K562 (cell line): ENCODE measurements around the gene KLF13. TPM values are rescaled to one million over a fixed set of nuclear protein-coding genes. Genes with fewer than 3 reads are reported as not detected.

Experiments used
- ATAC-seq: fragments of 200-7000 bp; cut with Tn5 transposase; 3 replicates; pipeline ENCODE4 v1.9.1; 2020; ENCODE audit warnings: moderate library complexity
- BruUV-seq: library from RNA; stranded (reverse); fragments of 400-500 nt; replicated peaks from 2 replicates; lab custom pipeline; 2021; lab: Mats Ljungman, UMichigan
- CTCF ChIA-PET: fragments of 300-600 bp; formaldehyde crosslinking; extraction: SDS; loops from one replicate; lab custom pipeline; 2021; ENCODE audit warnings: low intra/inter-chr PET ratio; lab: Yijun Ruan, JAX
- POLR2A ChIA-PET: fragments of 300-600, 350-650 bp; sonication (Branson Sonifier 250); formaldehyde crosslinking; extraction: SDS; loops from one replicate; lab custom pipeline; 2021; ENCODE audit warnings: antibody characterized with exemption, inconsistent platforms; lab: Yijun Ruan, JAX
- DNase-seq, 4 experiments: peaks; one replicate each; pipeline versions ENCODE4 v3.0.0 to v3.0.0-alpha.2; 2011 to 2018; ENCODE audit warnings: low spot score in 3 of 4, mixed read lengths in 3 of 4; ENCODE audit errors: extremely low read depth in 1 of 4
- FAIRE-seq: peaks from 2 replicates; lab custom pipeline; 2011; peaks lifted over from hg19 to GRCh38; lab: Jason Lieb, UNC
- H2AFZ ChIP-seq: 2 replicates; pipeline ENCODE4 v1.6.0; 2011; ENCODE audit warnings: low read depth, low read length, control low read depth, inconsistent platforms
- H3K27ac ChIP-seq: fragments of 200-600 bp; 3 replicates; pipeline ENCODE4 v1.8.0; 2011; ENCODE audit warnings: low read depth, mild to moderate bottlenecking, control low read depth, inconsistent platforms, low read length, moderate library complexity, mixed read lengths; ENCODE audit errors: extremely low read depth
- H3K27me3 ChIP-seq, 2 experiments: fragments of 300-600 bp in 1 of 2; 2 replicates in 1 of 2; 3 replicates in 1 of 2; pipeline versions ENCODE4 v1.6.0 to v1.8.0; 2011; ENCODE audit warnings: inconsistent platforms in 2 of 2, low read length in 2 of 2, mild to moderate bottlenecking in 1 of 2, mixed read lengths in 1 of 2, moderate library complexity in 1 of 2; ENCODE audit not compliant: control insufficient read depth in 2 of 2, insufficient read depth in 2 of 2
- H3K36me3 ChIP-seq: fragments of 300-600 bp; 3 replicates; pipeline ENCODE4 v1.8.0; 2011; ENCODE audit warnings: mild to moderate bottlenecking, low read length, inconsistent platforms; ENCODE audit not compliant: control insufficient read depth, insufficient read depth
- H3K4me1 ChIP-seq, 2 experiments: fragments of 200-600 bp in 1 of 2; replicated peaks in 1 of 2; 2 replicates in 1 of 2; 3 replicates in 1 of 2; pipeline versions ENCODE4 v1.5.1 to v1.8.0; 2011; ENCODE audit warnings: inconsistent platforms in 2 of 2, low read length in 2 of 2, mild to moderate bottlenecking in 1 of 2, mixed read lengths in 1 of 2, moderate library complexity in 1 of 2; ENCODE audit not compliant: control insufficient read depth in 2 of 2, insufficient read depth in 2 of 2
- H3K4me2 ChIP-seq: 2 replicates; pipeline ENCODE4 v1.6.1; 2011; ENCODE audit warnings: low read length, control low read depth, inconsistent platforms, mixed read lengths; ENCODE audit not compliant: insufficient read depth
- H3K4me3 ChIP-seq: fragments of 200-600 bp; sonication (generic), shearing (Covaris generic); 2 replicates; pipeline ENCODE4 v1.5.1; 2016; ENCODE audit warnings: control low read depth, inconsistent platforms
- H3K79me2 ChIP-seq: fragments of 200-600 bp; 3 replicates; pipeline ENCODE4 v1.8.0; 2011; ENCODE audit warnings: low read length, inconsistent platforms; ENCODE audit not compliant: control insufficient read depth, insufficient read depth
- H3K9ac ChIP-seq, 2 experiments: 2 replicates each; pipeline versions ENCODE4 v1.6.0 to v1.6.1; 2011; ENCODE audit warnings: low read depth in 2 of 2, low read length in 2 of 2, control low read depth in 1 of 2, inconsistent platforms in 1 of 2, mild to moderate bottlenecking in 1 of 2, mixed read lengths in 1 of 2; ENCODE audit not compliant: insufficient read depth in 1 of 2
- H3K9me1 ChIP-seq: one replicate; pipeline ENCODE4 v1.6.0; 2011; ENCODE audit warnings: inconsistent platforms, mild to moderate bottlenecking, low read length, moderate library complexity; ENCODE audit not compliant: control insufficient read depth, insufficient read depth
- H3K9me3 ChIP-seq: replicated peaks from 2 replicates; pipeline ENCODE4 v1.5.1; 2011; ENCODE audit warnings: low read depth, low read length, inconsistent platforms; ENCODE audit not compliant: control insufficient read depth, insufficient read depth
- H4K20me1 ChIP-seq: replicated peaks from 2 replicates; pipeline ENCODE4 v1.6.1; 2011; ENCODE audit warnings: low read length, inconsistent platforms, mixed read lengths; ENCODE audit not compliant: control insufficient read depth, insufficient read depth
- CBX3 ChIP-seq, 2 experiments: IDR thresholded peaks; 1 replicate in 1 of 2; 2 replicates in 1 of 2; pipeline ENCODE4 v1.6.1; 2012; ENCODE audit warnings: inconsistent platforms in 2 of 2, low read length in 2 of 2, borderline replicate concordance in 1 of 2, control low read depth in 1 of 2
- JUN ChIP-seq, 2 experiments: sonication (generic) in 1 of 2; formaldehyde crosslinking in 1 of 2; IDR thresholded peaks; 2 replicates each; pipeline versions ENCODE4 v1.6.1 to v1.8.0; 2012 to 2022; ENCODE audit warnings: borderline replicate concordance in 2 of 2, mild to moderate bottlenecking in 2 of 2, improper control_type of control experiment in 1 of 2, low read depth in 1 of 2, low read length in 1 of 2, missing genetic modification reagents in 1 of 2
- KLF16 ChIP-seq: IDR thresholded peaks from 2 replicates; pipeline ENCODE4 v1.6.1; 2016; ENCODE audit warnings: antibody characterized with exemption
- MECOM ChIP-seq: fragments of 250-450 bp; sonication (Bioruptor Pico); IDR thresholded peaks from 2 replicates; pipeline ENCODE4 v1.8.0; 2022; ENCODE audit warnings: inconsistent platforms
- SIRT6 ChIP-seq: IDR thresholded peaks from one replicate; pipeline ENCODE4 v1.6.1; 2012; ENCODE audit warnings: low read depth, mild to moderate bottlenecking, control low read depth, inconsistent platforms, low read length, moderate library complexity
- SMC3 ChIP-seq: conservative IDR thresholded peaks from 2 replicates; pipeline ENCODE4 v1.6.1; 2011; ENCODE audit warnings: low read depth, low read length, improper control_type of control experiment; ENCODE audit not compliant: insufficient read depth
- ZKSCAN1 ChIP-seq: fragments of 150-350 bp; IDR thresholded peaks from 2 replicates; pipeline ENCODE4 v1.6.1; 2016; ENCODE audit warnings: low read depth, low read length
- ZNF436 ChIP-seq: fragments of 250-450, 450-650 bp; sonication (Bioruptor Pico); formaldehyde crosslinking; IDR thresholded peaks from 2 replicates; pipeline ENCODE4 v1.7.0; 2020; ENCODE audit warnings: mild to moderate bottlenecking
- ZNF449 ChIP-seq: fragments of 250-450 bp; sonication (Bioruptor Pico); IDR thresholded peaks from 2 replicates; pipeline ENCODE4 v1.8.0; 2022; ENCODE audit warnings: moderate library complexity, mild to moderate bottlenecking, inconsistent platforms
- ZNF609 ChIP-seq: sonication (generic); formaldehyde crosslinking; IDR thresholded peaks from 2 replicates; pipeline ENCODE4 v1.8.1; 2023; ENCODE audit warnings: missing genetic modification reagents, mild to moderate bottlenecking, borderline replicate concordance
- WGBS: fragments of 100-300 bp; shearing (Covaris generic); methylation state at CpG from one replicate; pipeline ENCODE4 v1.1.6; 2016; ENCODE audit warnings: low coverage, mixed read lengths; ENCODE audit not compliant: insufficient coverage; ENCODE audit errors: missing lambda C conversion rate; 5-methylcytosine and 5-hydroxymethylcytosine counted together
- in situ Hi-C: fragments of 300-500 bp; cut with MboI; formaldehyde crosslinking; loops from 4 replicates; pipeline ENCODE4 v1.15.0; 2018; ENCODE audit warnings: inconsistent platforms, mixed read lengths
- intact Hi-C: fragments of 100-400 bp; cut with micrococcal nuclease; formaldehyde crosslinking; loops from 2 replicates; pipeline ENCODE4 v1.14.2; 2022
- polyA plus RNA-seq, 8 experiments: library from polyadenylated mRNA; depleted of rRNA in 4 of 8; stranded (reverse) in 5 of 8; unstranded in 3 of 8; fragments of >200 nt; fragmentation: Nextera tagmentation in 2 of 8; fragmentation: Illumina TruSeq in 1 of 8; extraction: Ambion mirVana in 2 of 8; extraction: Trizol in 1 of 8; gene quantifications; 2 replicates each; pipeline versions ENCODE4 v1.2.1 to v1.2.3, GENCODE V29; 2011 to 2014; ENCODE audit warnings: inconsistent platforms in 1 of 8, missing spikeins in 1 of 8
- total RNA-seq, 7 experiments: library from RNA; depleted of rRNA in 6 of 7; stranded (reverse); fragments of >200 nt in 6 of 7; fragmentation: Illumina TruSeq in 2 of 7; extraction: Trizol in 2 of 7; gene quantifications; 2 replicates each; pipeline versions ENCODE4 v1.2.1 to v1.2.3, GENCODE V29; 2011 to 2021; ENCODE audit warnings: low replicate concordance in 1 of 7

Gene KLF13
- total and polyA plus RNA-seq, 9 of the 15 experiments (the other 6 are each of a cell fraction or from before 2014, with no cell fraction given) = 1.8 to 10.5 (median 4.8) TPM

DNA sequence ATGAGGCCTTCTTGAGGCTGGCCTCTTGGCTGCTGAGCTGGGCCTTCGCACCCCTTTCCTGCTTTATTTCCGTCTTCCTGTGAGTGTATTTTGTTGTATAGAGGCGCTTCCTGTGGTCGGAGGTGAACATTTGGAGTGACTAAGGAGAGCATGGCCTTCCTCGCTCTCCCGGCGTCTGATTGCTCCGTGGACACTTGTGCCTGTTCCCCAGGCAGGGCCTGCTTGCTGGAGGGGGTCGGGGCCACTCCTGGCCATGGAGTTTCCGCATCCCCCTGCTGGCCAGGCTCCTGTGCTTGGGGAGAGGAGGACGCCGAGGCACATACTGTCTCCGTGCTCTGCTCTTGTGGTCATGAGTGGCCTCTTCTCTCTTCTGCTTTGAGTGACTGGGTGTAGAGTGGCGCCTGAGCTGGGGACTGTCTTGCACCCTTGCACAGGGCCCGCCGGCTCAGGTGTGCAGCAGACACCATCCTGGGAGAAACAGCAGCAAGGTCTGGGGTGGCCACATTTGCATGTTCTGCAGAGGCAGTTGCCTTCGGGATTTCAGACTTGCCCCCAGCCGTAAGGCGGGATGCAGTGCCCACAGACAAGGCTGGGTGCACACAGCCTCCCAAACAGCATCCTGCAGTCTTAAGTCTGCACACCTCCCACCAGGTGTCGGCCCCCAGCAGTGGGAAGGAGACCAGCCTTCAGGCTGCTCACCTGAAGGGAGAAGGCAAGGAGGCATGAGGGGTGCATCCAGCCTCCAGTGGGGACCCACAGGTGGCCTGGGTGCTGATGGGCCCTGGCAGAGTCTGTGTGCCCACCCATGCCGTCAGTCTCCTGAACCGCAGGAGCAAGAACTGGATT, 16.4 kb downstream of the KLF13 start:
- H3K9me3 ChIP-seq = no peaks in the 10 kb centered on the region
- intact Hi-C loops (no loop called here), in situ Hi-C loops (no loop called here)
- H3K9ac ChIP-seq = no peak overlapping the region; a peak in 1 of 4 replicates
- BruUV-seq = no TSS peak
- no peak for TF ChIP-seq SMC3
- no peak for TF ChIP-seq CBX3 (IDR thresholded peaks at IDR 0.05; ENCODE audit: borderline replicate concordance in 1 of 2, low read length in 2 of 2)
- no peak for TF ChIP-seq ZNF609
- no peak for TF ChIP-seq SIRT6
- no peak for TF ChIP-seq ZNF436 (CRISPR knock-in tag)
- no peak for TF ChIP-seq JUN (IDR thresholded peaks at IDR 0.05; ENCODE audit: borderline replicate concordance, low read depth, low read length)
- no peak for TF ChIP-seq JUN (CRISPR knock-in tag; IDR thresholded peaks at IDR 0.05; ENCODE audit: borderline replicate concordance)
- TF ChIP-seq ZNF449 = no peak
- no peak for TF ChIP-seq MECOM
- TF ChIP-seq ZKSCAN1 = no peak
- TF ChIP-seq KLF16 = no peak
- 24% methylated on average over 15 of the region's 22 CpGs for WGBS
- ChIA-PET POLR2A (no interaction called here), CTCF (no interaction called here)
- no peaks in the 10 kb centered on the region for H3K9me1 ChIP-seq
- H2AFZ ChIP-seq = no peak overlapping the region
- DNase-seq (no peak), ATAC-seq (no peak), FAIRE-seq (no peak)
- H3K27ac ChIP-seq = no peak overlapping the region
- no peak overlapping the region for H3K4me3 ChIP-seq
- H3K36me3 ChIP-seq = no peaks in the 10 kb centered on the region
- no peak overlapping the region for H3K4me2 ChIP-seq
- peaks cover 53% of the 10 kb centered on the region for H4K20me1 ChIP-seq
- peaks cover 0 to 13% of the 10 kb centered on the region in 2 experiments; a peak in 2 of 5 replicates for H3K27me3 ChIP-seq
- peaks cover 0 to 40% of the 10 kb centered on the region in 2 experiments; a peak in 3 of 5 replicates for H3K4me1 ChIP-seq
- no peaks in the 10 kb centered on the region; the same call in 2 of the 3 replicates for H3K79me2 ChIP-seq
